Measurements from ENCODE around the gene KCNAB1.

DNA sequence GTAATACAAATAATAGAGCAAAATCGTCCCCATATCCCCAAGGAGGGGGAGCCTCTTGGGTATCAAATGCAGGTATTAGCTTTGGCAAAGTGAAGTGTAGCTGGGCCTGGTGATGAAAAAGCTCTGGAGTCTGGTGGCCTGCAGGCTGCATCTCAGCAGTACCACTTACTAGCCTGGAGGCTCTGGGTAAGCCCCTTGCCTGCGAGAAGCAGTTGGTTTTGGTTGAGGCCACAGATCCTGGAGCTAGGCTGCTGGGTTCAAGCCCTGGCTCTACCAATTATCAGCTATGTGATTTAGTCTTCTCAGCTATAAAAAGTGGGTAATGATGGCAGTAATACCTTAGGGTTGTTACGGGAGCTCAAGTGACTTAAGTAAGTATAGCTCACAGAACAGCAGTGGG lies 6.1 kb downstream of the KCNAB1 start:
- TF ChIP-seq, protein P1, sequence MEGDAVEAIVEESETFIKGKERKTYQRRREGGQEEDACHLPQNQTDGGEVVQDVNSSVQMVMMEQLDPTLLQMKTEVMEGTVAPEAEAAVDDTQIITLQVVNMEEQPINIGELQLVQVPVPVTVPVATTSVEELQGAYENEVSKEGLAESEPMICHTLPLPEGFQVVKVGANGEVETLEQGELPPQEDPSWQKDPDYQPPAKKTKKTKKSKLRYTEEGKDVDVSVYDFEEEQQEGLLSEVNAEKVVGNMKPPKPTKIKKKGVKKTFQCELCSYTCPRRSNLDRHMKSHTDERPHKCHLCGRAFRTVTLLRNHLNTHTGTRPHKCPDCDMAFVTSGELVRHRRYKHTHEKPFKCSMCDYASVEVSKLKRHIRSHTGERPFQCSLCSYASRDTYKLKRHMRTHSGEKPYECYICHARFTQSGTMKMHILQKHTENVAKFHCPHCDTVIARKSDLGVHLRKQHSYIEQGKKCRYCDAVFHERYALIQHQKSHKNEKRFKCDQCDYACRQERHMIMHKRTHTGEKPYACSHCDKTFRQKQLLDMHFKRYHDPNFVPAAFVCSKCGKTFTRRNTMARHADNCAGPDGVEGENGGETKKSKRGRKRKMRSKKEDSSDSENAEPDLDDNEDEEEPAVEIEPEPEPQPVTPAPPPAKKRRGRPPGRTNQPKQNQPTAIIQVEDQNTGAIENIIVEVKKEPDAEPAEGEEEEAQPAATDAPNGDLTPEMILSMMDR (conservative IDR thresholded peaks at IDR 0.05 in 1 of 2, IDR thresholded peaks at IDR 0.05 in 1 of 2; ENCODE audit: low read depth in 1 of 2, low read length in 2 of 2): no peak
- no peak for TF ChIP-seq EZH2 (IDR thresholded peaks at IDR 0.05; ENCODE audit: low read length, missing control alignments)

Measured in fibroblast of lung (primary cell).